ENCODE measurements around the gene OLA1. TPM values are rescaled to one million over a fixed set of nuclear protein-coding genes. Genes with fewer than 3 reads are reported as not detected.

The OLA1 gene
- total RNA-seq, 1 donor from 2014 or later = 157 TPM

- Histone ChIP-seq H3K4me3 (ENCODE audit: low read depth, low read length) (no peak overlapping the region), H3K27me3 (ENCODE audit: control insufficient read depth, insufficient read depth, low read length) (no peaks in the 10 kb centered on the region), H3K36me3 (ENCODE audit: control insufficient read depth, insufficient read depth, low read length) (no peaks in the 10 kb centered on the region)
- TF ChIP-seq CTCF (IDR thresholded peaks at IDR 0.05; ENCODE audit: insufficient read depth, low read length, poor library complexity, severe bottlenecking) = no peak
- DNase-seq (ENCODE audit: low read depth) = no peak
Observed at GRCh38 chr2:174076040-174076439, 172.3 kb downstream of the OLA1 start.

GRCh38 chr2:174074831-174075230 lies 173.5 kb downstream of the OLA1 start:
- Histone ChIP-seq H3K36me3 (ENCODE audit: control insufficient read depth, insufficient read depth, low read length) (no peaks in the 10 kb centered on the region), H3K27me3 (ENCODE audit: control insufficient read depth, insufficient read depth, low read length) (no peaks in the 10 kb centered on the region), H3K4me3 (ENCODE audit: low read depth, low read length) (no peak overlapping the region)
- DNase-seq (ENCODE audit: low read depth) = no peak
- TF ChIP-seq CTCF (IDR thresholded peaks at IDR 0.05; ENCODE audit: insufficient read depth, low read length, poor library complexity, severe bottlenecking) = no peak

- no peak for DNase-seq (ENCODE audit: low read depth)
- no peaks in the 10 kb centered on the region for H3K36me3 ChIP-seq (ENCODE audit: control insufficient read depth, insufficient read depth, low read length)
- no peaks in the 10 kb centered on the region for H3K27me3 ChIP-seq (ENCODE audit: control insufficient read depth, insufficient read depth, low read length)
- no peak for TF ChIP-seq CTCF (IDR thresholded peaks at IDR 0.05; ENCODE audit: insufficient read depth, low read length, poor library complexity, severe bottlenecking)
- H3K4me3 ChIP-seq (ENCODE audit: low read depth, low read length) = no peak overlapping the region
Observed at GRCh38 chr2:174072857-174073256, 175.5 kb downstream of the OLA1 start.

- Histone ChIP-seq H3K36me3 (ENCODE audit: control insufficient read depth, insufficient read depth, low read length) (no peaks in the 10 kb centered on the region), H3K4me3 (ENCODE audit: low read depth, low read length) (no peak overlapping the region), H3K27me3 (ENCODE audit: control insufficient read depth, insufficient read depth, low read length) (no peaks in the 10 kb centered on the region)
- no peak for DNase-seq (ENCODE audit: low read depth)
- TF ChIP-seq CTCF (IDR thresholded peaks at IDR 0.05; ENCODE audit: insufficient read depth, low read length, poor library complexity, severe bottlenecking) = no peak
Observed at GRCh38 chr2:174072069-174072468, 176.3 kb downstream of the OLA1 start.

- Histone ChIP-seq H3K27me3 (ENCODE audit: control insufficient read depth, insufficient read depth, low read length) (no peaks in the 10 kb centered on the region), H3K4me3 (ENCODE audit: low read depth, low read length) (no peak overlapping the region), H3K36me3 (ENCODE audit: control insufficient read depth, insufficient read depth, low read length) (no peaks in the 10 kb centered on the region)
- no peak for DNase-seq (ENCODE audit: low read depth)
- TF ChIP-seq CTCF (IDR thresholded peaks at IDR 0.05; ENCODE audit: insufficient read depth, low read length, poor library complexity, severe bottlenecking) = no peak
Observed at GRCh38 chr2:174071321-174071720, 177.0 kb downstream of the OLA1 start.

GRCh38 chr2:174070281-174070680 lies 178.1 kb downstream of the OLA1 start:
- TF ChIP-seq CTCF (IDR thresholded peaks at IDR 0.05; ENCODE audit: insufficient read depth, low read length, poor library complexity, severe bottlenecking) = no peak
- H3K36me3 ChIP-seq (ENCODE audit: control insufficient read depth, insufficient read depth, low read length) = no peaks in the 10 kb centered on the region
- H3K27me3 ChIP-seq (ENCODE audit: control insufficient read depth, insufficient read depth, low read length) = no peaks in the 10 kb centered on the region
- no peak for DNase-seq (ENCODE audit: low read depth)
- H3K4me3 ChIP-seq (ENCODE audit: low read depth, low read length) = no peak overlapping the region

Data from kidney epithelial cell (primary cell).